ENCODE measurements around the gene ARL6. TPM values are rescaled to one million over a fixed set of nuclear protein-coding genes. Genes with fewer than 3 reads are reported as not detected.
A peak's percentile ranks its signal among the peaks of the same experiment; 100 is the strongest.

Gene ARL6
- total RNA-seq, 4 donors from 2014 or later = 14.6 to 42.5 (median 19.7) TPM

DNA sequence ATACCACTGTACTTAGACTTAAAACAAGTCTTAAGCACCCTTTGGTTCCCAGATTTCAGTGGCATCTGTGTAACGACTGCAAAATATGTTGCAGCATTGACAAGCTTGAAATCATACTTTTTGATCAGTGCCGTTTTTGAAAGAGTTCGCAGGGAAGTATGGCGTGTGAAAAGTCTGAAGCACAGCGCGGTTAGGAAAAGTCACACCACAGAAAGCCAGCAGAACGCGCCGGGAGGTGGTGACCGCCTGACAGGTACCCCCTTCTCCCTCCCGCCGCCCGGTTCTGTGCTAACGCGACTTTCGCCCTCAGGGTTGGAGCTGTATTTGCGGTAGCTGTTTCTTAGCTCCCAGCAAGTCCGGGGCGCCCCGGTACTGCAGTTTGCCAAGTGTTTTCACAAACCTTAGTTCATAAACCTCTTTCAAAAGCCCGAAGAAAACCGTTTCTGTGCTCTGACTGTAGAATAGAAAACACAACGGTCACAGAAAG lies 56.8 kb downstream of the ARL6 start:
- Histone ChIP-seq H3K4me3 (peak overlapping the region; percentile 80 to 83), H3K4me1 (no peaks in the 10 kb centered on the region), H3K36me3 (no peaks in the 10 kb centered on the region), H3K27ac (peak overlapping the region; percentile 92), H3K9me3 (no peaks in the 10 kb centered on the region), H3K27me3 (no peaks in the 10 kb centered on the region)
- no peak for TF ChIP-seq POLR2A (IDR thresholded peaks at IDR 0.05)
- TF ChIP-seq, protein P1, sequence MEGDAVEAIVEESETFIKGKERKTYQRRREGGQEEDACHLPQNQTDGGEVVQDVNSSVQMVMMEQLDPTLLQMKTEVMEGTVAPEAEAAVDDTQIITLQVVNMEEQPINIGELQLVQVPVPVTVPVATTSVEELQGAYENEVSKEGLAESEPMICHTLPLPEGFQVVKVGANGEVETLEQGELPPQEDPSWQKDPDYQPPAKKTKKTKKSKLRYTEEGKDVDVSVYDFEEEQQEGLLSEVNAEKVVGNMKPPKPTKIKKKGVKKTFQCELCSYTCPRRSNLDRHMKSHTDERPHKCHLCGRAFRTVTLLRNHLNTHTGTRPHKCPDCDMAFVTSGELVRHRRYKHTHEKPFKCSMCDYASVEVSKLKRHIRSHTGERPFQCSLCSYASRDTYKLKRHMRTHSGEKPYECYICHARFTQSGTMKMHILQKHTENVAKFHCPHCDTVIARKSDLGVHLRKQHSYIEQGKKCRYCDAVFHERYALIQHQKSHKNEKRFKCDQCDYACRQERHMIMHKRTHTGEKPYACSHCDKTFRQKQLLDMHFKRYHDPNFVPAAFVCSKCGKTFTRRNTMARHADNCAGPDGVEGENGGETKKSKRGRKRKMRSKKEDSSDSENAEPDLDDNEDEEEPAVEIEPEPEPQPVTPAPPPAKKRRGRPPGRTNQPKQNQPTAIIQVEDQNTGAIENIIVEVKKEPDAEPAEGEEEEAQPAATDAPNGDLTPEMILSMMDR (IDR thresholded peaks at IDR 0.05) = peak in 1 of 4 experiments; percentile 4
- intact Hi-C loops (cut with DNase I; ENCODE audit: low total_unique reads) = no loop called here
- peak in 1 of 2 donors; percentile 43 for DNase-seq

DNA sequence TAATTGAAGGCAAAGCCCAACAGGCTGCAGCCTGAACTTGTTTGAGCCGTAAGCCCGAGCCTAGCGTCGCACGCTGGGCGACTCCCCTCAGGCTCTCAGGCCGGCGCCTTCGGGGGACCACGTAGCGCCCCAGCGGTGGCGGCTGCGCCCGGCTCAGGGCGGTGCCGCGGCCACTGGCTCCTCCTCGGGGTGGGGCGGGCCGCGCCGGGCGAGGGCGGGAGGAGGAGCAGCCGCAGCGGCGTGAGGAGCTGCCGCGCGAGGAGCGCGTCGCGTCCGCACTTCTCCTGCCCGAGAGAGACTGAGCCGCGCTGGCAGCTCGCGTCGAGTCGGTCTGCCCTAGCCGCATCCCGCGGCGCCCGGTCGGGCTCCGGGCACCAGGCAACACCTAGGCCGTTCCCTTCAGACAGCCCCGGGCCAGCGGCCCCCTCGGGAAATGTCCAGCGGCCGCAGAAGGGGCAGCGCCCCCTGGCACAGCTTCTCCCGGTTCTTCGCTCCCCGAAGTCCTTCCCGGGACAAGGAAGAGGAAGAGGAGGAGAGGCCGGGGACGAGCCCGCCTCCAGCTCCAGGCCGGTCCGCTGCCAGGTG lies 57.3 kb downstream of the ARL6 start, which contains the start of gene CRYBG3:
CRYBG3 (plus strand) TSS at position 238 of the 585 bp plus-strand sequence; CDS start at position 434, 196 bp downstream.
- Histone ChIP-seq H3K4me3 (peak within 1 kb of the TSS; percentile 80 to 83), H3K9me3 (no peaks in the 10 kb centered on the region), H3K36me3 (no peaks in the 10 kb centered on the region), H3K27ac (peak within 1 kb of the TSS; percentile 92), H3K4me1 (no peaks in the 10 kb centered on the region), H3K27me3 (no peaks in the 10 kb centered on the region)
- peak; percentile 89 to 92 for TF ChIP-seq POLR2A (IDR thresholded peaks at IDR 0.05)
- TF ChIP-seq, protein P1 (IDR thresholded peaks at IDR 0.05) = peak in 2 of 4 experiments; percentile 6 to 45
- peak; percentile 68 to 82 for DNase-seq
- intact Hi-C loops (cut with DNase I; ENCODE audit: low total_unique reads) = no loop called here

DNA sequence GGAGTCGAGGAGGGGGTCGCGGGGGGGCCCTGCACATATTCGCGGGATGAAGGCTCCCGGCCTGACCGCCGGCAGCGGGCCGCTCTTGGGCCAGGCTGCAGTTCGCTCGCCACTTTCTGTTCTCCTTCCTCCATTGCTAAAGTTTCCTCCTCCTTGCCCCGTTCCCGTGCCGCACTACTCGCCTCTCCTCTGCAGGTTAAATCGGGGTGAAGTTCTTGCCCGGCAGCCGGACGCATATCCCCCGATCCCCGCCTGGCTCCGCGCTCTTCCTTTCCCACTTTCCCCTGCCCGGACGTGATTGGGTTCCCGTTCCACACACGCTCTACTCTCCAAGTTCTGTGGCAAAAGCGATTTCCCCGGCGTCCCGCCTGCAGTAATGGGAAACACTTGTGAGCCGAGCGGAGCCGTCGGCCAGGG lies 57.8 kb downstream of the ARL6 start:
- TF ChIP-seq, protein P1 (IDR thresholded peaks at IDR 0.05) = no peak
- no peak for TF ChIP-seq POLR2A (IDR thresholded peaks at IDR 0.05)
- intact Hi-C loops (cut with DNase I; ENCODE audit: low total_unique reads) = no loop called here
- Histone ChIP-seq H3K4me3 (peak overlapping the region; percentile 80 to 83), H3K9me3 (no peaks in the 10 kb centered on the region), H3K27me3 (no peaks in the 10 kb centered on the region), H3K27ac (peak overlapping the region; percentile 92), H3K4me1 (no peaks in the 10 kb centered on the region), H3K36me3 (no peaks in the 10 kb centered on the region)
- DNase-seq = peak; percentile 42 to 49

DNA sequence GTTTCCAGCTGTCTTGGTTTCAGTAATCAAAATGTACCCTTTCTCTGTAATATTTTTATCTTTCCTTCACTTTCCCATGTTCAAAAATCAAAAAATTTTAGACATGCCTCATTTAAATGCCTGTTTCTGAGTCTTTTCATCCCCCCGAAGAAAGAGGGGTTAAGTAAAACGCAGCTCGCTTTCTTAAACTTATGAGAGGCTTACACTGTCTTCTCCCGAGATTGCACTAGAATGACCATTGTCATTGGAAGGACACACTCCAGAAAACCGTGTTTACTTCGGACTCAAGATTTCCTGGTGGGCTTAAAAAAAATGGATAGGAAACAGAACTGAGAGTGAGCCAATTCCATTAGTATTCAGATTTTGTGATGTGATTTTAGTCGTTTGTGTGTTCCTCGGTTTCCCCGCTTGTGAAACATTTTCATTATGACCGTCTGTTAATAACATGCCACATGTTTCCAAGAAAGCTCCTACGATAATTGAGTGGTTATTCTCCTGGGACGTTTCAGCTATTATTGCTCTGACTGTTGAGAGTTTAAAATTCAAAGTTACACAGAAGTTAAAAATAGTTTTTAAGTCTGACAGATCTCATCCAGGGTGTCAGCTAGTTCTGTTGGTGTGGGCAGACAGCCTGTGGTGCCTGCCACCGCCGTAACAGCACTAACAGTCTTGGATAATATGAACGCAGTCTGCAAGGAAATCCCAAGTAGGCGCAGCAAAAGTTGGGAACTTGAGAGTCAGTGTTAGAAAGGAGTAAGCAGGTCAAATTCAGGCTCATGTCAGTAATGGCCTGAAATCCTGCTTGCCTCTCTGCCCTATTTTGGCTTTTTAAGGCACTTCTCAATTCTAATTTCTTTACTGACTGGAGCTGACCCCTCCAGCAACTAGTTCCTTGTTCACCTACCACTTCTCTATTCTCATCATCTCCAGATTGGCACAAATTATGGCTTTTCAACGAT lies 58.8 kb downstream of the ARL6 start:
- peak overlapping the region; percentile 80 to 83 for H3K4me3 ChIP-seq
- no peaks in the 10 kb centered on the region for H3K9me3 ChIP-seq
- H3K27ac ChIP-seq = peak overlapping the region; percentile 92
- TF ChIP-seq POLR2A (IDR thresholded peaks at IDR 0.05) = no peak
- TF ChIP-seq, protein P1 (IDR thresholded peaks at IDR 0.05) = no peak
- intact Hi-C loops (cut with DNase I; ENCODE audit: low total_unique reads) = no loop called here
- H3K36me3 ChIP-seq = no peaks in the 10 kb centered on the region
- H3K4me1 ChIP-seq = no peaks in the 10 kb centered on the region
- no peaks in the 10 kb centered on the region for H3K27me3 ChIP-seq
- no peak for DNase-seq
